NB4 (cell line): ENCODE data around the gene RGS10.

Experiments
- POLR2A ChIP-seq: IDR thresholded peaks from 2 replicates; pipeline ENCODE4 v1.6.1; 2011; ENCODE audit warnings: mild to moderate bottlenecking; ENCODE audit not compliant: insufficient read length; ENCODE audit errors: extremely low read depth
- TF ChIP-seq, protein P1 (sequence below): IDR thresholded peaks from one replicate; pipeline ENCODE4 v1.5.1; 2012; ENCODE audit warnings: low read depth, low read length
- TF ChIP-seq, protein P2 (sequence below): IDR thresholded peaks from 2 replicates; pipeline ENCODE4 v1.6.1; 2011; ENCODE audit warnings: low read depth, low read length

DNA sequence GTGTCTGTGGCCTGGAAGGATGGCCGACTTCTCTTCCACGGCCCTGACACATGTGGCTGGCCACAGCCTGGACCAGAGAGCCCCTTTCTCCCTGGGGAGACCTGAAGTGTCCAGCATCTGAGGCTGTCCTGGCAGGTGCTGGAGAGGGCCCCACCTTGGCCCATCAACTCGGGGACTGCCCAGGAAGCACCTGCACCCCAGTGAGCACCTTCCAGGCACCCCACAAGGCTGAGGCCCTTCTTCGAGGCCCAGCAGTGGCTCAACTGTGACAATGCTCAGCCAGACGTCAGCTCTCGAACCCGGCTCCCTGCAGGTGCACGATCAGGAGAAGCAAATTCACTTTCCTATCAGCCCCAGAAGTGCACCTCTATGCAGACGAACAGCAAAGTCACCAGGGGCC lies 24.3 kb downstream of the RGS10 start:
- TF ChIP-seq, protein P1, sequence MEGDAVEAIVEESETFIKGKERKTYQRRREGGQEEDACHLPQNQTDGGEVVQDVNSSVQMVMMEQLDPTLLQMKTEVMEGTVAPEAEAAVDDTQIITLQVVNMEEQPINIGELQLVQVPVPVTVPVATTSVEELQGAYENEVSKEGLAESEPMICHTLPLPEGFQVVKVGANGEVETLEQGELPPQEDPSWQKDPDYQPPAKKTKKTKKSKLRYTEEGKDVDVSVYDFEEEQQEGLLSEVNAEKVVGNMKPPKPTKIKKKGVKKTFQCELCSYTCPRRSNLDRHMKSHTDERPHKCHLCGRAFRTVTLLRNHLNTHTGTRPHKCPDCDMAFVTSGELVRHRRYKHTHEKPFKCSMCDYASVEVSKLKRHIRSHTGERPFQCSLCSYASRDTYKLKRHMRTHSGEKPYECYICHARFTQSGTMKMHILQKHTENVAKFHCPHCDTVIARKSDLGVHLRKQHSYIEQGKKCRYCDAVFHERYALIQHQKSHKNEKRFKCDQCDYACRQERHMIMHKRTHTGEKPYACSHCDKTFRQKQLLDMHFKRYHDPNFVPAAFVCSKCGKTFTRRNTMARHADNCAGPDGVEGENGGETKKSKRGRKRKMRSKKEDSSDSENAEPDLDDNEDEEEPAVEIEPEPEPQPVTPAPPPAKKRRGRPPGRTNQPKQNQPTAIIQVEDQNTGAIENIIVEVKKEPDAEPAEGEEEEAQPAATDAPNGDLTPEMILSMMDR = no peak
- TF ChIP-seq POLR2A = no peak
- TF ChIP-seq, protein P2, sequence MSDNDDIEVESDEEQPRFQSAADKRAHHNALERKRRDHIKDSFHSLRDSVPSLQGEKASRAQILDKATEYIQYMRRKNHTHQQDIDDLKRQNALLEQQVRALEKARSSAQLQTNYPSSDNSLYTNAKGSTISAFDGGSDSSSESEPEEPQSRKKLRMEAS = no peak
